GM19025 (cell line): ENCODE results near the gene DNAH3.
"Not testable (repeated sequence)": the region's sequence is repeated elsewhere in the genome, so short reads cannot be mapped to it uniquely, and the experiment has no call there.

Source experiments
- ATAC-seq: cut with Tn5 transposase; IDR thresholded peaks from one replicate; pipeline ENCODE4 v1.9.1; 2021; ENCODE audit warnings: mild to moderate bottlenecking, low read depth, moderate library complexity; ENCODE audit not compliant: unreplicated experiment

The DNAH3 gene

GRCh38 chr16:20946015-20946629 lies 204.5 kb downstream of the DNAH3 start:
- no peak for ATAC-seq

- ATAC-seq, result not testable (repeated sequence)
These were observed 205.1 kb downstream of the DNAH3 start for GRCh38 chr16:20945575-20945875.

GRCh38 chr16:20944861-20945574 lies 205.6 kb downstream of the DNAH3 start:
- ATAC-seq, result no peak

- no peak for ATAC-seq
These were observed 208.4 kb downstream of the DNAH3 start for GRCh38 chr16:20942256-20942655.

GRCh38 chr16:20941636-20941926 lies 209.1 kb downstream of the DNAH3 start:
- ATAC-seq, result no peak

- no peak for ATAC-seq
These were observed 209.6 kb downstream of the DNAH3 start for GRCh38 chr16:20940871-20941635.

- ATAC-seq, result no peak
These were observed 211.0 kb downstream of the DNAH3 start for GRCh38 chr16:20939611-20940010.

GRCh38 chr16:20938426-20938825 lies 212.2 kb downstream of the DNAH3 start:
- ATAC-seq, result no peak

GRCh38 chr16:20937736-20938135 lies 212.9 kb downstream of the DNAH3 start:
- no peak for ATAC-seq

GRCh38 chr16:20933589-20933988 lies 217.1 kb downstream of the DNAH3 start:
- ATAC-seq, result no peak

- ATAC-seq, result no peak
These were observed 219.5 kb downstream of the DNAH3 start for GRCh38 chr16:20931066-20931600.

GRCh38 chr16:20930365-20930690 lies 220.3 kb downstream of the DNAH3 start:
- no peak for ATAC-seq

GRCh38 chr16:20929676-20930364 lies 220.8 kb downstream of the DNAH3 start:
- not testable (repeated sequence) for ATAC-seq

GRCh38 chr16:20928774-20929411 lies 221.8 kb downstream of the DNAH3 start:
- ATAC-seq, result peak; percentile 46

GRCh38 chr16:20925751-20926150 lies 224.9 kb downstream of the DNAH3 start:
- ATAC-seq, result no peak

- no peak for ATAC-seq
These were observed 226.8 kb downstream of the DNAH3 start for GRCh38 chr16:20923876-20924275.

GRCh38 chr16:20920799-20921198 lies 229.8 kb downstream of the DNAH3 start:
- ATAC-seq, result no peak

- ATAC-seq, result no peak
These were observed 230.6 kb downstream of the DNAH3 start for GRCh38 chr16:20920091-20920490.

GRCh38 chr16:20918486-20919239 lies 232.0 kb downstream of the DNAH3 start:
- ATAC-seq, result no peak

- no peak for ATAC-seq
These were observed 233.7 kb downstream of the DNAH3 start for GRCh38 chr16:20916942-20917341.
